ENCODE results near the gene FGF18.

DNA sequence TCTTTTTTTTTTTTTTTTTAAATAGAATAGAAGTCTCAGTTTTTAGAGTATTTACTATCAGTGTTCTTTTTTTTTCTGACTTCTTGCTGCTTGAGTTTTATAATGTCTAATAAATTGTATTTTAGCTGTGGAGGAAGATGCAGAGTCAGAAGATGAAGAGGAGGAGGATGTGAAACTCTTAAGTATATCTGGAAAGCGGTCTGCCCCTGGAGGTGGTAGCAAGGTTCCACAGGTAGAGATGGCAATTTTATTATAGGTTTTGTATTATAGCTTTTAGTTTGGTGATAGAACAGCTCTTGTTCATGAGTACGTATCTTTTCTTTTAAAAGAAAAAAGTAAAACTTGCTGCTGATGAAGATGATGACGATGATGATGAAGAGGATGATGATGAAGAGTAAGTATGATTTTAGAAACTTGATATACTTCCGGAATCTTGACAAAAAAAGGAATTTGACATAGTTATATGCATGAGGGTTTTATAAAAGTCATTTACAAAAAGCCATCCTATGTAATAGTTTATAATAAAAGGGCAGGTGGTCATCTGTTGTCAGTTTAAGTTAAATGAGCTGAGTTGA, 26.8 kb upstream of the FGF18 start:
- TF ChIP-seq, protein P1, sequence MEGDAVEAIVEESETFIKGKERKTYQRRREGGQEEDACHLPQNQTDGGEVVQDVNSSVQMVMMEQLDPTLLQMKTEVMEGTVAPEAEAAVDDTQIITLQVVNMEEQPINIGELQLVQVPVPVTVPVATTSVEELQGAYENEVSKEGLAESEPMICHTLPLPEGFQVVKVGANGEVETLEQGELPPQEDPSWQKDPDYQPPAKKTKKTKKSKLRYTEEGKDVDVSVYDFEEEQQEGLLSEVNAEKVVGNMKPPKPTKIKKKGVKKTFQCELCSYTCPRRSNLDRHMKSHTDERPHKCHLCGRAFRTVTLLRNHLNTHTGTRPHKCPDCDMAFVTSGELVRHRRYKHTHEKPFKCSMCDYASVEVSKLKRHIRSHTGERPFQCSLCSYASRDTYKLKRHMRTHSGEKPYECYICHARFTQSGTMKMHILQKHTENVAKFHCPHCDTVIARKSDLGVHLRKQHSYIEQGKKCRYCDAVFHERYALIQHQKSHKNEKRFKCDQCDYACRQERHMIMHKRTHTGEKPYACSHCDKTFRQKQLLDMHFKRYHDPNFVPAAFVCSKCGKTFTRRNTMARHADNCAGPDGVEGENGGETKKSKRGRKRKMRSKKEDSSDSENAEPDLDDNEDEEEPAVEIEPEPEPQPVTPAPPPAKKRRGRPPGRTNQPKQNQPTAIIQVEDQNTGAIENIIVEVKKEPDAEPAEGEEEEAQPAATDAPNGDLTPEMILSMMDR (IDR thresholded peaks at IDR 0.05): no peak
- no peak for TF ChIP-seq POLR2A (IDR thresholded peaks at IDR 0.05)
- TF ChIP-seq EP300 (IDR thresholded peaks at IDR 0.05): no peak
